ENCODE measurements around the gene CLIP3. TPM values are rescaled to one million over a fixed set of nuclear protein-coding genes. Genes with fewer than 3 reads are reported as not detected.
A peak's percentile ranks its signal among the peaks of the same experiment; 100 is the strongest.

Gene CLIP3
- total and polyA plus RNA-seq, 2 of the 13 experiments (the other 11 are each of a cell fraction or from before 2014, with no cell fraction given) = 0.15 to 1.2 TPM

GRCh38 chr19:36008336-36008978 is 24.2 kb downstream of the CLIP3 start, which contains the start of gene SYNE4 (continued):
- TF ChIP-seq E2F1 (CRISPR knock-in tag; IDR thresholded peaks at IDR 0.05) (no peak), ZNF282 (IDR thresholded peaks at IDR 0.05; ENCODE audit: partially characterized antibody) (no peak), ZFP91 (CRISPR knock-in tag; IDR thresholded peaks at IDR 0.05; ENCODE audit: borderline replicate concordance) (peak; percentile 50; the same call in 1 of the 2 replicates), ZNF563 (CRISPR knock-in tag; IDR thresholded peaks at IDR 0.05) (no peak; the same call in 1 of the 2 replicates), ZNF720 (CRISPR knock-in tag; IDR thresholded peaks at IDR 0.05) (no peak), MIXL1 (CRISPR knock-in tag; IDR thresholded peaks at IDR 0.05) (no peak), BATF2 (CRISPR knock-in tag; IDR thresholded peaks at IDR 0.05) (no peak), MYC (CRISPR knock-in tag; IDR thresholded peaks at IDR 0.05; ENCODE audit: borderline replicate concordance) (peak; percentile 79), REPIN1 (CRISPR knock-in tag; IDR thresholded peaks at IDR 0.05; ENCODE audit: borderline replicate concordance, low read depth) (no peak; the same call in 1 of the 2 replicates), GATAD2A (CRISPR knock-in tag; IDR thresholded peaks at IDR 0.05) (peak; percentile 14; the same call in 1 of the 2 replicates), TCF7L2 (IDR thresholded peaks at IDR 0.05; ENCODE audit: low read depth, low read length) (no peak), ZNF333 (CRISPR knock-in tag; IDR thresholded peaks at IDR 0.05; ENCODE audit: borderline replicate concordance) (peak; percentile 55; the same call in 1 of the 2 replicates), ATF3 (CRISPR knock-in tag; IDR thresholded peaks at IDR 0.05) (no peak), ARHGAP35 (CRISPR knock-in tag; IDR thresholded peaks at IDR 0.05; ENCODE audit: borderline replicate concordance) (peak; percentile 79; the same call in 1 of the 2 replicates), TGIF2 (CRISPR knock-in tag; IDR thresholded peaks at IDR 0.05) (0 out of 2 replicates have a peak, but pooled peaks have one; percentile 29), ZBTB25 (CRISPR knock-in tag; IDR thresholded peaks at IDR 0.05) (peak; percentile 76; the same call in 1 of the 2 replicates), TARDBP (CRISPR knock-in tag; IDR thresholded peaks at IDR 0.05) (no peak), KLF9 (CRISPR knock-in tag; IDR thresholded peaks at IDR 0.05; ENCODE audit: low read depth) (no peak), ZBTB26 (CRISPR knock-in tag; IDR thresholded peaks at IDR 0.05; ENCODE audit: borderline replicate concordance) (no peak), ZNF589 (CRISPR knock-in tag; conservative IDR thresholded peaks at IDR 0.05) (no peak), NFYC (CRISPR knock-in tag; IDR thresholded peaks at IDR 0.05) (peak; percentile 62), FLYWCH1 (CRISPR knock-in tag; IDR thresholded peaks at IDR 0.05) (no peak), ELF4 (CRISPR knock-in tag; IDR thresholded peaks at IDR 0.05; ENCODE audit: borderline replicate concordance) (no peak)

Measured in HepG2 (cell line).